Measurements from ENCODE around the gene PHYHD1. TPM values are rescaled to one million over a fixed set of nuclear protein-coding genes. Genes with fewer than 3 reads are reported as not detected.

Gene PHYHD1
- polyA plus RNA-seq, 1 of the 3 experiments (the other 2 are of a cell fraction), result not detected

- no peak for DNase-seq
- WGBS (ENCODE audit: low lambda C conversion rate), result 93% methylated on average over 17 of the region's 18 CpGs
- ChIA-PET POLR2A (no interaction called here), CTCF (interaction anchor here (0.9 to 1.0 kb wide), 2 partner anchors 28 to 29 kb away, joined by 3 read pairs; no protein-coding TSS in a partner anchor)
- Histone ChIP-seq H3K9me2 (no peaks in the 10 kb centered on the region), H3K4me2 (no peak overlapping the region), H3K9me3 (no peaks in the 10 kb centered on the region), H3F3A (replicated peaks; ENCODE audit: insufficient read depth) (peaks cover 4% of the 10 kb centered on the region), H3K79me2 (ENCODE audit: insufficient read depth) (peaks cover 82% of the 10 kb centered on the region; the same call in 1 of the 2 replicates), H3K9ac (no peak overlapping the region), H3K4me3 (ENCODE audit: low read depth in 2 of 2, low read length in 1 of 2) (no peak overlapping the region), H4K20me1 (ENCODE audit: insufficient read depth) (no peaks in the 10 kb centered on the region), H3K27me3 (ENCODE audit: insufficient read depth) (no peaks in the 10 kb centered on the region), H3K36me3 (replicated peaks in 1 of 2; ENCODE audit: control insufficient read depth in 1 of 2, insufficient read depth in 2 of 2, low read length in 1 of 2) (peaks cover 4 to 25% of the 10 kb centered on the region in 2 experiments), H3K27ac (ENCODE audit: low read depth in 2 of 2, low read length in 1 of 2) (no peak overlapping the region), H3K4me1 (ENCODE audit: control insufficient read depth in 1 of 2, insufficient read depth in 2 of 2, low read depth in 1 of 2, low read length in 1 of 2) (peaks cover 5% of the 10 kb centered on the region in 2 experiments; a peak in 2 of 4 replicates), H2AFZ (ENCODE audit: low read depth) (no peak overlapping the region)
- no peak for TF ChIP-seq GABPA (IDR thresholded peaks at IDR 0.05; ENCODE audit: low read depth)
- TF ChIP-seq NRF1 (IDR thresholded peaks at IDR 0.05; ENCODE audit: low read depth, low read length), result no peak
- TF ChIP-seq FOSL2 (IDR thresholded peaks at IDR 0.05; ENCODE audit: borderline replicate concordance, low read depth), result no peak
- no peak for TF ChIP-seq GATA2 (CRISPR knock-in tag; IDR thresholded peaks at IDR 0.05)
- no peak for TF ChIP-seq RFX5 (IDR thresholded peaks at IDR 0.05; ENCODE audit: low read length)
- no peak for TF ChIP-seq EP300 (IDR thresholded peaks at IDR 0.05; ENCODE audit: borderline replicate concordance in 1 of 2, low read depth in 1 of 2, low read length in 1 of 2)
- no peak for TF ChIP-seq MAX (IDR thresholded peaks at IDR 0.05; ENCODE audit: low read depth)
- TF ChIP-seq SMC3 (IDR thresholded peaks at IDR 0.05; ENCODE audit: low read depth, low read length), result no peak
- no peak for TF ChIP-seq YY1 (IDR thresholded peaks at IDR 0.05; ENCODE audit: low read depth)
- no peak for TF ChIP-seq NFIC (IDR thresholded peaks at IDR 0.05; ENCODE audit: borderline replicate concordance)
- no peak for TF ChIP-seq TAF1 (IDR thresholded peaks at IDR 0.05; ENCODE audit: borderline replicate concordance, low read depth, low read length)
- TF ChIP-seq PBX3 (IDR thresholded peaks at IDR 0.05), result no peak
- no peak for TF ChIP-seq MEF2A (IDR thresholded peaks at IDR 0.05; ENCODE audit: borderline replicate concordance, low read depth)
- TF ChIP-seq RXRA (IDR thresholded peaks at IDR 0.05; ENCODE audit: borderline replicate concordance, low read depth), result no peak
- no peak for TF ChIP-seq POLR2AphosphoS5 (IDR thresholded peaks at IDR 0.05; ENCODE audit: low read depth, low read length)
- TF ChIP-seq JUND (IDR thresholded peaks at IDR 0.05), result no peak
Measured at GRCh38 chr9:128898845-128899565, 21.8 kb upstream of the PHYHD1 start.

- 87% methylated on average over 7 of the region's 8 CpGs for WGBS (ENCODE audit: low lambda C conversion rate)
- Histone ChIP-seq H3K9me2 (no peaks in the 10 kb centered on the region), H3K27ac (ENCODE audit: low read depth in 2 of 2, low read length in 1 of 2) (no peak overlapping the region), H3K9me3 (no peaks in the 10 kb centered on the region), H3K4me1 (ENCODE audit: control insufficient read depth in 1 of 2, insufficient read depth in 2 of 2, low read depth in 1 of 2, low read length in 1 of 2) (peaks cover 5 to 7% of the 10 kb centered on the region in 2 experiments; a peak in 2 of 4 replicates), H3K27me3 (ENCODE audit: insufficient read depth) (no peaks in the 10 kb centered on the region), H3F3A (replicated peaks; ENCODE audit: insufficient read depth) (peaks cover 8% of the 10 kb centered on the region), H3K9ac (no peak overlapping the region), H3K79me2 (ENCODE audit: insufficient read depth) (peaks cover 84% of the 10 kb centered on the region; the same call in 1 of the 2 replicates), H3K4me2 (no peak overlapping the region), H4K20me1 (ENCODE audit: insufficient read depth) (no peaks in the 10 kb centered on the region), H2AFZ (ENCODE audit: low read depth) (no peak overlapping the region), H3K36me3 (replicated peaks in 1 of 2; ENCODE audit: control insufficient read depth in 1 of 2, insufficient read depth in 2 of 2, low read length in 1 of 2) (peaks cover 4 to 25% of the 10 kb centered on the region in 2 experiments), H3K4me3 (ENCODE audit: low read depth in 2 of 2, low read length in 1 of 2) (no peak overlapping the region)
- DNase-seq, result no peak
- ChIA-PET CTCF (interaction anchor here (1.0 to 1.5 kb wide), 3 partner anchors 21 to 28 kb away, joined by 3 to 5 read pairs (median 3); no protein-coding TSS in a partner anchor), POLR2A (no interaction called here)
- no peak for TF ChIP-seq ELF1 (IDR thresholded peaks at IDR 0.05)
- no peak for TF ChIP-seq GATA2 (CRISPR knock-in tag; IDR thresholded peaks at IDR 0.05)
- no peak for TF ChIP-seq GABPA (IDR thresholded peaks at IDR 0.05; ENCODE audit: low read depth)
- TF ChIP-seq, protein P1, sequence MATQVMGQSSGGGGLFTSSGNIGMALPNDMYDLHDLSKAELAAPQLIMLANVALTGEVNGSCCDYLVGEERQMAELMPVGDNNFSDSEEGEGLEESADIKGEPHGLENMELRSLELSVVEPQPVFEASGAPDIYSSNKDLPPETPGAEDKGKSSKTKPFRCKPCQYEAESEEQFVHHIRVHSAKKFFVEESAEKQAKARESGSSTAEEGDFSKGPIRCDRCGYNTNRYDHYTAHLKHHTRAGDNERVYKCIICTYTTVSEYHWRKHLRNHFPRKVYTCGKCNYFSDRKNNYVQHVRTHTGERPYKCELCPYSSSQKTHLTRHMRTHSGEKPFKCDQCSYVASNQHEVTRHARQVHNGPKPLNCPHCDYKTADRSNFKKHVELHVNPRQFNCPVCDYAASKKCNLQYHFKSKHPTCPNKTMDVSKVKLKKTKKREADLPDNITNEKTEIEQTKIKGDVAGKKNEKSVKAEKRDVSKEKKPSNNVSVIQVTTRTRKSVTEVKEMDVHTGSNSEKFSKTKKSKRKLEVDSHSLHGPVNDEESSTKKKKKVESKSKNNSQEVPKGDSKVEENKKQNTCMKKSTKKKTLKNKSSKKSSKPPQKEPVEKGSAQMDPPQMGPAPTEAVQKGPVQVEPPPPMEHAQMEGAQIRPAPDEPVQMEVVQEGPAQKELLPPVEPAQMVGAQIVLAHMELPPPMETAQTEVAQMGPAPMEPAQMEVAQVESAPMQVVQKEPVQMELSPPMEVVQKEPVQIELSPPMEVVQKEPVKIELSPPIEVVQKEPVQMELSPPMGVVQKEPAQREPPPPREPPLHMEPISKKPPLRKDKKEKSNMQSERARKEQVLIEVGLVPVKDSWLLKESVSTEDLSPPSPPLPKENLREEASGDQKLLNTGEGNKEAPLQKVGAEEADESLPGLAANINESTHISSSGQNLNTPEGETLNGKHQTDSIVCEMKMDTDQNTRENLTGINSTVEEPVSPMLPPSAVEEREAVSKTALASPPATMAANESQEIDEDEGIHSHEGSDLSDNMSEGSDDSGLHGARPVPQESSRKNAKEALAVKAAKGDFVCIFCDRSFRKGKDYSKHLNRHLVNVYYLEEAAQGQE (IDR thresholded peaks at IDR 0.05; ENCODE audit: low read depth, low read length), result no peak
- no peak for TF ChIP-seq EZH2phosphoT487 (IDR thresholded peaks at IDR 0.05; ENCODE audit: borderline replicate concordance, low read depth)
- no peak for TF ChIP-seq FOXM1 (IDR thresholded peaks at IDR 0.05; ENCODE audit: low read depth)
Measured at GRCh38 chr9:128899566-128900322, 21.0 kb upstream of the PHYHD1 start.

All from SK-N-SH (cell line).